ENCODE data around the gene TMED9. TPM values are rescaled to one million over a fixed set of nuclear protein-coding genes. Genes with fewer than 3 reads are reported as not detected.

TMED9 gene
- total RNA-seq, 2 experiments from 2014 or later: 67.6 to 134 TPM

- Histone ChIP-seq H2AFZ (ENCODE audit: low read length) (peak overlapping the region; percentile 99; the same call in 1 of the 2 replicates), H3K9me3 (ENCODE audit: low read length) (no peaks in the 10 kb centered on the region), H3K4me2 (ENCODE audit: low read length) (peak overlapping the region; percentile 75), H3K9me2 (ENCODE audit: insufficient read depth, low read length) (no peaks in the 10 kb centered on the region), H3K79me2 (ENCODE audit: insufficient read depth, low read depth, low read length) (peaks cover 24% of the 10 kb centered on the region), H3K27ac (ENCODE audit: low read depth, low read length, poor library complexity, severe bottlenecking) (no peak overlapping the region), H3K4me3 (ENCODE audit: low read depth, low read length, poor library complexity, severe bottlenecking) (peak overlapping the region; percentile 92), H3K36me3 (ENCODE audit: insufficient read depth, low read length) (peaks cover 27% of the 10 kb centered on the region), H3K4me1 (ENCODE audit: insufficient read depth, low read length, poor library complexity, severe bottlenecking) (peaks cover 15% of the 10 kb centered on the region), H4K20me1 (ENCODE audit: insufficient read depth, low read length) (no peaks in the 10 kb centered on the region)
- CTCF ChIA-PET (ENCODE audit: unreplicated experiment): no interaction called here
- POLR2A ChIA-PET: interaction anchor here (0.9 kb wide), 1 partner anchor 39 kb away, joined by 3 read pairs; no protein-coding TSS in a partner anchor
- no TSS peak for BruUV-seq (replicated peaks)
- intact Hi-C loops (cut with micrococcal nuclease; ENCODE audit: unreplicated experiment): loop anchor here (2.0 kb wide), 2 partner anchors 46 kb away; partner anchors contain the start of genes B4GALT7 and DOK3
- DNase-seq (ENCODE audit: low spot score): no peak
- TF ChIP-seq CTCF (conservative IDR thresholded peaks at IDR 0.05; ENCODE audit: low read length): no peak
- no peak for TF ChIP-seq EZH2phosphoT487 (IDR thresholded peaks at IDR 0.05; ENCODE audit: borderline replicate concordance, low read depth, low read length)
Measured at GRCh38 chr5:177555228-177555627, 36.8 kb upstream of the TMED9 start.

- ChIA-PET CTCF (ENCODE audit: unreplicated experiment) (no interaction called here), POLR2A (interaction anchor here (0.9 kb wide), 1 partner anchor 40 kb away, joined by 3 read pairs; no protein-coding TSS in a partner anchor)
- H3K36me3 ChIP-seq (ENCODE audit: insufficient read depth, low read length): peaks cover 23% of the 10 kb centered on the region
- no peak overlapping the region for H3K27ac ChIP-seq (ENCODE audit: low read depth, low read length, poor library complexity, severe bottlenecking)
- H4K20me1 ChIP-seq (ENCODE audit: insufficient read depth, low read length): no peaks in the 10 kb centered on the region
- H3K4me2 ChIP-seq (ENCODE audit: low read length): no peak overlapping the region
- TF ChIP-seq CTCF (conservative IDR thresholded peaks at IDR 0.05; ENCODE audit: low read length): no peak
- TF ChIP-seq EZH2phosphoT487 (IDR thresholded peaks at IDR 0.05; ENCODE audit: borderline replicate concordance, low read depth, low read length): no peak
- intact Hi-C loops (cut with micrococcal nuclease; ENCODE audit: unreplicated experiment): loop anchor here (2.0 kb wide), 2 partner anchors 45 to 47 kb away; partner anchors contain the start of genes B4GALT7 and DOK3
- DNase-seq (ENCODE audit: low spot score): no peak
- H3K9me2 ChIP-seq (ENCODE audit: insufficient read depth, low read length): no peaks in the 10 kb centered on the region
- H3K79me2 ChIP-seq (ENCODE audit: insufficient read depth, low read depth, low read length): peaks cover 24% of the 10 kb centered on the region
- no TSS peak for BruUV-seq (replicated peaks)
- H2AFZ ChIP-seq (ENCODE audit: low read length): peak overlapping the region; percentile 18; the same call in 1 of the 2 replicates
- no peak overlapping the region for H3K4me3 ChIP-seq (ENCODE audit: low read depth, low read length, poor library complexity, severe bottlenecking)
- peaks cover 15% of the 10 kb centered on the region for H3K4me1 ChIP-seq (ENCODE audit: insufficient read depth, low read length, poor library complexity, severe bottlenecking)
- H3K9me3 ChIP-seq (ENCODE audit: low read length): no peaks in the 10 kb centered on the region
Measured at GRCh38 chr5:177555665-177556064, 36.3 kb upstream of the TMED9 start.

- H3K36me3 ChIP-seq (ENCODE audit: insufficient read depth, low read length): peaks cover 8% of the 10 kb centered on the region; the same call in 1 of the 2 replicates
- peaks cover 20% of the 10 kb centered on the region for H3K79me2 ChIP-seq (ENCODE audit: insufficient read depth, low read depth, low read length)
- no peak overlapping the region for H2AFZ ChIP-seq (ENCODE audit: low read length)
- H4K20me1 ChIP-seq (ENCODE audit: insufficient read depth, low read length): no peaks in the 10 kb centered on the region
- no peak overlapping the region for H3K4me2 ChIP-seq (ENCODE audit: low read length)
- no peak for DNase-seq (ENCODE audit: low spot score)
- H3K9me3 ChIP-seq (ENCODE audit: low read length): no peaks in the 10 kb centered on the region
- ChIA-PET CTCF (ENCODE audit: unreplicated experiment) (no interaction called here), POLR2A (interaction anchor here (0.6 kb wide), 1 partner anchor 16 kb away, joined by 7 read pairs; no protein-coding TSS in a partner anchor)
- no peak overlapping the region for H3K4me3 ChIP-seq (ENCODE audit: low read depth, low read length, poor library complexity, severe bottlenecking)
- no peaks in the 10 kb centered on the region for H3K9me2 ChIP-seq (ENCODE audit: insufficient read depth, low read length)
- intact Hi-C loops (cut with micrococcal nuclease; ENCODE audit: unreplicated experiment): no loop called here
- no peak for TF ChIP-seq EZH2phosphoT487 (IDR thresholded peaks at IDR 0.05; ENCODE audit: borderline replicate concordance, low read depth, low read length)
- no peak for TF ChIP-seq CTCF (conservative IDR thresholded peaks at IDR 0.05; ENCODE audit: low read length)
- peaks cover 15% of the 10 kb centered on the region for H3K4me1 ChIP-seq (ENCODE audit: insufficient read depth, low read length, poor library complexity, severe bottlenecking)
- no TSS peak for BruUV-seq (replicated peaks)
- H3K27ac ChIP-seq (ENCODE audit: low read depth, low read length, poor library complexity, severe bottlenecking): no peak overlapping the region
Measured at GRCh38 chr5:177557041-177557647, 34.9 kb upstream of the TMED9 start.
